H1 (cell line): ENCODE measurements around the gene ACOD1.

Experiments
- EP300 ChIP-seq, 2 experiments: IDR thresholded peaks; 1 replicate in 1 of 2; 2 replicates in 1 of 2; pipeline ENCODE4 v1.6.1; 2011 to 2012; ENCODE audit warnings: low read depth in 2 of 2, low read length in 2 of 2, mild to moderate bottlenecking in 2 of 2, borderline replicate concordance in 1 of 2, inconsistent platforms in 1 of 2, moderate library complexity in 1 of 2
- EZH2 ChIP-seq: fragments of 200-600 bp; sonication (generic); IDR thresholded peaks from 2 replicates; pipeline ENCODE4 v1.7.1; 2012; ENCODE audit warnings: low read depth, mild to moderate bottlenecking, moderate library complexity, low read length, inconsistent platforms; ENCODE audit not compliant: severe bottlenecking
- GABPA ChIP-seq: IDR thresholded peaks from 2 replicates; pipeline ENCODE4 v1.6.1; 2011; ENCODE audit warnings: mild to moderate bottlenecking, low read length, moderate library complexity, borderline replicate concordance; ENCODE audit not compliant: insufficient read depth
- HDAC6 ChIP-seq: IDR thresholded peaks from one replicate; pipeline ENCODE4 v1.7.1; 2012; ENCODE audit warnings: low read depth, mild to moderate bottlenecking, inconsistent platforms, low read length, moderate library complexity
- NRF1 ChIP-seq: IDR thresholded peaks from 2 replicates; pipeline ENCODE4 v1.6.1; 2011; ENCODE audit warnings: mild to moderate bottlenecking, low read depth, low read length, improper control_type of control experiment
- POLR2A ChIP-seq, 2 experiments: IDR thresholded peaks; 1 replicate in 1 of 2; 2 replicates in 1 of 2; pipeline ENCODE4 v1.6.1; 2011; ENCODE audit warnings: low read depth in 2 of 2, low read length in 2 of 2, mild to moderate bottlenecking in 2 of 2; ENCODE audit errors: control extremely low read depth in 1 of 2
- RAD21 ChIP-seq, 2 experiments: IDR thresholded peaks in 1 of 2; conservative IDR thresholded peaks in 1 of 2; 2 replicates each; pipeline ENCODE4 v1.6.1; 2011; ENCODE audit warnings: low read depth in 2 of 2, low read length in 2 of 2, improper control_type of control experiment in 1 of 2, inconsistent platforms in 1 of 2, mild to moderate bottlenecking in 1 of 2, moderate library complexity in 1 of 2
- SP2 ChIP-seq: IDR thresholded peaks from 2 replicates; pipeline ENCODE4 v1.6.1; 2012; ENCODE audit warnings: mild to moderate bottlenecking, low read length, inconsistent platforms
- SP4 ChIP-seq: IDR thresholded peaks from 2 replicates; pipeline ENCODE4 v1.6.1; 2012; ENCODE audit warnings: low read length, inconsistent platforms
- TF ChIP-seq, protein P1 (sequence below), 3 experiments: IDR thresholded peaks; 1 replicate in 2 of 3; 2 replicates in 1 of 3; pipeline versions ENCODE4 v1.5.1 to v1.6.1; 2011; ENCODE audit warnings: low read length in 3 of 3, mild to moderate bottlenecking in 3 of 3, inconsistent platforms in 2 of 3, low read depth in 1 of 3, moderate library complexity in 1 of 3; ENCODE audit not compliant: insufficient read depth in 1 of 3; ENCODE audit errors: control extremely low read depth in 1 of 3

DNA sequence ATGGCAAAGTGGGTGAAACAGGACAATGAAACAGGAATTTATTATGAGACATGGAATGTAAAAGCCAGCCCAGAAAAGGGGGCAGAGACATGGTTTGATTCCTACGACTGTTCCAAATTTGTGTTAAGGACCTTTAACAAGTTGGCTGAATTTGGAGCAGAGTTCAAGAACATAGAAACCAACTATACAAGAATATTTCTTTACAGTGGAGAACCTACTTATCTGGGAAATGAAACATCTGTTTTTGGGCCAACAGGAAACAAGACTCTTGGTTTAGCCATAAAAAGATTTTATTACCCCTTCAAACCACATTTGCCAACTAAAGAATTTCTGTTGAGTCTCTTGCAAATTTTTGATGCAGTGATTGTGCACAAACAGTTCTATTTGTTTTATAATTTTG, 52.2 kb downstream of the ACOD1 start:
- TF ChIP-seq EP300 (IDR thresholded peaks at IDR 0.05; ENCODE audit: borderline replicate concordance in 1 of 2, low read depth in 2 of 2, low read length in 2 of 2) = no peak
- no peak for TF ChIP-seq EZH2
- TF ChIP-seq NRF1 = no peak
- TF ChIP-seq POLR2A (IDR thresholded peaks at IDR 0.05; ENCODE audit: control extremely low read depth in 1 of 2, low read depth in 2 of 2, low read length in 2 of 2) = no peak
- TF ChIP-seq, protein P1, sequence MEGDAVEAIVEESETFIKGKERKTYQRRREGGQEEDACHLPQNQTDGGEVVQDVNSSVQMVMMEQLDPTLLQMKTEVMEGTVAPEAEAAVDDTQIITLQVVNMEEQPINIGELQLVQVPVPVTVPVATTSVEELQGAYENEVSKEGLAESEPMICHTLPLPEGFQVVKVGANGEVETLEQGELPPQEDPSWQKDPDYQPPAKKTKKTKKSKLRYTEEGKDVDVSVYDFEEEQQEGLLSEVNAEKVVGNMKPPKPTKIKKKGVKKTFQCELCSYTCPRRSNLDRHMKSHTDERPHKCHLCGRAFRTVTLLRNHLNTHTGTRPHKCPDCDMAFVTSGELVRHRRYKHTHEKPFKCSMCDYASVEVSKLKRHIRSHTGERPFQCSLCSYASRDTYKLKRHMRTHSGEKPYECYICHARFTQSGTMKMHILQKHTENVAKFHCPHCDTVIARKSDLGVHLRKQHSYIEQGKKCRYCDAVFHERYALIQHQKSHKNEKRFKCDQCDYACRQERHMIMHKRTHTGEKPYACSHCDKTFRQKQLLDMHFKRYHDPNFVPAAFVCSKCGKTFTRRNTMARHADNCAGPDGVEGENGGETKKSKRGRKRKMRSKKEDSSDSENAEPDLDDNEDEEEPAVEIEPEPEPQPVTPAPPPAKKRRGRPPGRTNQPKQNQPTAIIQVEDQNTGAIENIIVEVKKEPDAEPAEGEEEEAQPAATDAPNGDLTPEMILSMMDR (IDR thresholded peaks at IDR 0.05; ENCODE audit: control extremely low read depth in 1 of 3, insufficient read depth in 1 of 3, low read depth in 1 of 3, low read length in 3 of 3) = no peak
- TF ChIP-seq SP4 = no peak
- TF ChIP-seq HDAC6 = no peak
- TF ChIP-seq RAD21 (IDR thresholded peaks at IDR 0.05 in 1 of 2, conservative IDR thresholded peaks at IDR 0.05 in 1 of 2; ENCODE audit: low read depth in 2 of 2, low read length in 2 of 2) = no peak
- no peak for TF ChIP-seq GABPA
- no peak for TF ChIP-seq SP2
